GM18502 (cell line): ENCODE measurements around the gene CHRM2.

Experiments used
- ATAC-seq: cut with Tn5 transposase; IDR thresholded peaks from one replicate; pipeline ENCODE4 v1.9.1; 2021; ENCODE audit warnings: mild to moderate bottlenecking; ENCODE audit not compliant: unreplicated experiment, poor library complexity

The CHRM2 gene

DNA sequence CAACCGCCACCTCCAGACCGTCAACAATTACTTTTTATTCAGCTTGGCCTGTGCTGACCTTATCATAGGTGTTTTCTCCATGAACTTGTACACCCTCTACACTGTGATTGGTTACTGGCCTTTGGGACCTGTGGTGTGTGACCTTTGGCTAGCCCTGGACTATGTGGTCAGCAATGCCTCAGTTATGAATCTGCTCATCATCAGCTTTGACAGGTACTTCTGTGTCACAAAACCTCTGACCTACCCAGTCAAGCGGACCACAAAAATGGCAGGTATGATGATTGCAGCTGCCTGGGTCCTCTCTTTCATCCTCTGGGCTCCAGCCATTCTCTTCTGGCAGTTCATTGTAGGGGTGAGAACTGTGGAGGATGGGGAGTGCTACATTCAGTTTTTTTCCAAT lies 146.6 kb downstream of the CHRM2 start:
- ATAC-seq, result no peak

DNA sequence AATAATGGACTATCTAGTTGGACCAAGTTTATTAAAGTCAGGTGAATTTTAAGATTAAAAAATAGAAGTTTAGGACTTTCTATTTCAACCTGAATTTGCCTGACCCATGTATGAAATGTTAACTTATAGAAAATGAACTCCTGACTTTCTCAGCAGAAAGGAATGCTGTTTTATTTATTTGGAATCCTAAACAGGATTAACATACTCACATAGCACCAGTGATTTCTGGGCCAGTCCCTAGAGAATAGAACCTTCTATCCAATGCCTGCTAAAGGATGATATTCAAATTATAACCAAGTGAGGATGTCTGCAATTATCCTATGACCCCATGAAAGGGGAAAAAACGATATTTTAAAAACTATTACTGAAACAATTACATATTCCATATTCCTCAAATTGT lies 148.8 kb downstream of the CHRM2 start:
- ATAC-seq, result no peak

DNA sequence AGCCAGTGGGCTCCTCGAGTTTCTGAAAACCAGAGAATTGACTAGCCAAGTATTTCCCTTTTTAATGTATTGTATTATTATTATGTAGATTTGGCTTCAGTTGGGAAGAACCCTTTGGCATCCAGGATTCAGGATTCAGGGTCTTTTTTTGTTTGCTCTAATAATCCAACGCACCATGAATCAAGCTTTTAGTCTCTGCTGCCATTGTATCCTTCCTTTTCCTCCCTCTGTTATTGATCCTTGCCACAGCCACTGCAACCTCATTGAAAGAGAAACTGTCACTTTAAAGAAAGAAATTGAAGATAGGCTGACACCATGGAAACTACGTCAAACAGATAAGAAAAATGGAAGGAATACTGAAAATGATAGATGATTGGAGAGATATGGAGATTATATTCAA lies 150.0 kb downstream of the CHRM2 start:
- no peak for ATAC-seq

DNA sequence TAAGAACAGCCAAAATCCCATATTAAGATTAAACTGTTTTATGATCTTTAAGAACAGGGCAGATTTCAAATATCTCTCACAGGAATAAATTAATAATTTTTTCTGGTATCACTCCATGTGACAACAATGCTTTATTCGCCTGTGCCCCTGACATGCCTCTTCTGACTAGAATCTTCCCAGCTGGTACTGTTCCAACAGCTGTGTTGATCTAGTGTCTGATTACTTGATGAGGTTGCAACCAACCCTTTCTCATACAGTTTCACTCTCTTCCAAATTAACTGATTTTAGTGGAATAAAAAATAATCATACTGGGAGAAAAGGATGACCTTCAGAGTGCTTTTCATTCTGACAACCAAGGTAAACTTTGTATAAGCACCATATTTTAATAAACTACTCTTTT lies 151.9 kb downstream of the CHRM2 start:
- no peak for ATAC-seq

DNA sequence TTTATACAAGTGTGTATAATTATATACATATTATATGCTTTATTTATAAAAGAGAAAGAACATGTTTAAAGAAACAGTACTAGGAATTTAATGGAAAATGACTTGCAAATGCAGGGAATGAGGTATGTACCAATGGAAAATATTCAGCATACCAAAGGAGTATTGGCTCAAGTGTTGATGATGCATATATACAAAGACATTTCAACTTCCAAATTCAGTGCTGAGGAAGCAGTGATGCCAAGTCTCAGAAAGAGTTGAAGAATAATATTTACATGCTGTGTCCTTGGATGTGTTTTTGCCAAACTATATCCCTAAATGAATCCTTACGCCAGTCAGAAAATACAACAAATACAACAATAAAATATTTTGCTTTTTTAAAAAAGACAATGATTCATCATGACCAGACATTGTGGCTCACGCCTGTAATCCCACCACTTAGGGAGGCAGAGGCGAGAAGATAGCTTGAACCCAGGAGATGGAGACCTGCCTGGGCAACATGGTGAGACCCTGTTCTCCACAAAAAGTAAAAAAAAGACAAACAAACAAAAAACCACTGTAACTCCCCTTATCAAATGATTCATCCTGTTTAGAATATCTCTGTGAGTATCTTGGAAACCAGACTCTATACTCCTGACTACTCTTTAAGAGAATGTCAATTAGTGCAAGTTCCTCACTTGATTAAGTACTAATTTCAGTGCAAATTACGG lies 157.2 kb downstream of the CHRM2 start:
- no peak for ATAC-seq

DNA sequence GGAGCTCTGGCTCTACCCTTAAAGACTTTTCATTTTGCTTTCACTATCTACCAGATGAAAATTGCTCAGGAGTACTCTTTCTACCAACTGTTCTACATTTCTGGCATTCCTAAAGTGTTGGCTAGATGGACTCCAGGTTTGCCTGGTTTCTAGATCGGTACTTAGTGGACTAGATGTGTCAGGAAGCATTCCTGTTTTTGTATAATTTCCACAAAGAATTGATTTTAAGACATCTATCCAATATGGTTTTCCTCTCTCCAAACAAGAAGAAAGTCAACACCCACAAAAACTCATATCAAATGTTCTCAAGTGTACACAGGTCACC lies 157.7 kb downstream of the CHRM2 start:
- ATAC-seq, result no peak

DNA sequence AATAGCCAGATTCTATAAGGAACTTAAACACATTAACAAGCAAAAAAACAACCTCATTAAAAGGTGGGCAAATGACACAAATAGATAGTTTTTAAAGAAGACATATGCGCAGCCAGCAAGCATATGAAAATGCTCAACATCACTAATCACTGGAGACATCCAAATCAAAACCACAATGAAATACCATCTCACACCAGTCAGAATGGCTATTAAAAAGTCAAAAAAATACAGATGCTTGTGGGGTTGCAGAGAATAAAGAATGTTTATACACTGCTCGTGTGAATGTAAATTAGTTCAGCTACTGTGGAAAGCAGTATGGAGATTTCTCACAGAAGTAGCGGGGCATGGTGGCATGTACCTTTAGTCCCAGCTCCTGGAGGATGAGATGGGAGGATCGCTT lies 164.0 kb downstream of the CHRM2 start:
- ATAC-seq, result no peak

DNA sequence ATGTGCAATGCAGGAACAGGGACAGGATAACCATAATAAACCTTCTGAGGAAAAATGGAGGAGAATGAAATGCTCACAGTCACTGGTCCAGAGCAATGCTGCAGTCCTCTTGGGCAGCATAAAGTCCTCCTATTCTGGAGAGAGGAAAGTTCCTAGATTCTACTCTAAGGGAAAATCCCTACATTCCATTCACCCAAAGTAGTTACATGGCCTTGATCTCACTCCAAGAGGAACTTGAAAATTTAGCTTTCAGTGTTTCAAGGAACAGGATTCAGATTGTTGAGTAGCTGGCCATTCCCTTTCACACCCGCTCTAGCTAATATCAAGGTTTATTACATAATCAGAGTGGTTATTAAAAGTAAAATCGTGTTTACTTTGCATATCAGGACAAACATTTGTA lies 168.3 kb downstream of the CHRM2 start:
- no peak for ATAC-seq

DNA sequence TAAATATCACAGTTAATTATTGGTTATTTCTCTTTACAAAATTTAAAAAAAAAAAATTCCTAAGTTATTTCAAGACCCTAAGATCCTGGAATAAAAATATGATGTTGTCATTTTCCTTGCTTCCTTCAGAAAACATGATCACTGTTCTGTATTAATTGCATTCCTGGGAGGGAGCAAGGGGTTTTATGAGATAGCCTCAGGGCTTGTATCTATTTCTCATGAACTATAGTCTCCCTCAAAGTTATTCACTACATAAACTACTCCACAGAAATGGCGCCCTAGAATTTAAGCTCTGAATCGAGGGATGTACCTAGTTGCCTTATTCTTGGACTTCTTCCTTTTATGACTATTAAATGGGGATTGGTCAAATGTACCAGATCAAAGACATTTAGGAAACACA lies 170.3 kb downstream of the CHRM2 start:
- no peak for ATAC-seq

DNA sequence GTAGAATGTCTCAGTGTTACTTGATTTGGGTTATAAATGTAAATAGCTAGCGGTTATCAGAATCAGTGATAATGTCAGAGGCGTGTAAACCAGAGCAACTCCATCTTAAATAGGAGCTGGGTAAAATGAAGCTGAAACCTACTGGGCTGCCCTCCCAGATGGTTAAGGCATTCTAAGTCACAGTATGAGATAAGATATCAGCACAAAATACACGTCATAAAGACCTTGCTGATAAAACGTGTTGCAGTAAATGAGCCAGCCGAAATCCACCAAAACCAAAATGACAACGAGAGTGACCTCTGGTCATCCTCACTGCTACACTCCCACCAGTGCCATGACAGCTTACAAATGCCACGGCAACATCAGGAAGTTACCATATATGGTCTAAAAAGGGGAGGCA lies 172.3 kb downstream of the CHRM2 start:
- no peak for ATAC-seq

DNA sequence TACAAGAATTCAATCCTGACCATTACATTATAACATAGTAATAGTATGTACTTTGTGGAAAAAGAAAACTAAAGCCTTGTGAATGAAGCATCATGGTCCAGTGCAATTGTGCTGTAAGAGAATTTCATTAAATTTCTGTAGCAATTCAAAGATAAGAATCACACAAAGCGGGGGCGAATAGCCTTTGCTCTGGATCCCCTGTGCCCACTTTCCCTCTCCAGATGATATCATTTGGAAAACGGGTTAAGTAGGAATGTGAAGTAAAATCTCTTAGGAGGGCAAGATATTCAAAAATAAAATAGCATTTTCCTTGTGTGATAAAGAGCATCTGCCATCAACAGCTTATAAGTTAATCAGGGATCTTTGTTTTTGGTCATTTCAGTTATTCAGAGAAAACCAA lies 177.1 kb downstream of the CHRM2 start:
- no peak for ATAC-seq

DNA sequence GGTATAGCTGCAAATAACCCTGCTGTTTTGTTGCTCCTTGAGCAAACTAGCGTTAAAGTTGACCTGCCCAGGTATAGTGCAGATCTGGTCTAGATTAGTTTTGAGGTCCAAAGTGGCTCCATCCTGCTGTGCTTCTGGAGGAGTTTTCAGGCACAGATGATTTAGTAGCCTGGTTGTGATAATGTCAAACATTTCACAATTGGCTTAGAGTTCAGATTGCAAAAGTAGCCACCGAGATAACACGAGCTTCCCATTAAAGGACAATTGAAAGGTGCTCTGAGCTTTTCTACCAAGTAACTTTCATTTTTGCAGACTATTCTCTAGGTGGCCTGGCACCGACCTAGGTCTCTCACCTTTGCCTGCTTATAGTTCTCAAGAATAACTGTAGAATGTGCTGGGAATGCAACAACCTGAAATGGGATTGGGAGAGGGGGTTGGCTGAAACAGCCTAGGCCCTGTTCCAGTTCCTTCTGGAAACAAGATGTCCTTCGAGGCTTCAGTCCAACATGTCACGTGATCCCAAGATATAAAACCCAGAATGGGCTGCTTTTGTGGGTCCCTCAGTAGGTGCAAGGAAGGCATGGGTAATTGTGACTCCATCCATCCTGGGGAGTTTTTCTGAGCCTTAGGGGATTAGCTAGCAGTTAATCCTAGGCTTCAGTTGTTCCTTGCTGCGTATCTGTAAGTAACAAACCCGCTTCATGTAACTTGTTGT lies 201.0 kb downstream of the CHRM2 start:
- ATAC-seq, result no peak
